ENCODE data around the gene KNTC1. TPM values are rescaled to one million over a fixed set of nuclear protein-coding genes. Genes with fewer than 3 reads are reported as not detected.

KNTC1 gene
- total RNA-seq, 1 donor from 2014 or later: 249 TPM

DNA sequence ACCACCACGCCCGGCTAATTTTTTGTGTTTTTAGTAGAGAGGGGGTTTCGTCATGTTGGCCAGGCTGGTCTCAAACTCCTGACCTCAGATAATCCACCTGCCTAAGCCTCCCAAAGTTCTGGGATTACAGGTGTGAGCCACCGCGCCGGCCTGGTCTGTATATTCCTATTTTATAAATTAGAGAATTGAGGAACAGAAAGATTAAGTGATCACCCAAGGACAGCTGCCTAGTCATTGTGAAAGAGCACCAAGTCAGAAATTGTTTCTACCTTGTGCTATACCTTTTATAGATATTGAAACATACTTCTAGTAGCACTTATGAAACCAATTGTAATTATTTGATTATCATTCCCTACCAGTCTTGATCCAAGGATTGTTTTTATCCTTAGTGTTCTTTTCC, 1.9 kb downstream of the KNTC1 start:
- H3K9ac ChIP-seq: no peak overlapping the region
- H3K4me1 Mint-ChIP-seq: peaks cover 13% of the 10 kb centered on the region
- peaks cover 6% of the 10 kb centered on the region for H3K36me3 ChIP-seq
- no peak overlapping the region for H3K27ac Mint-ChIP-seq
- no peak overlapping the region for H3K27ac ChIP-seq
- no peak for DNase-seq (ENCODE audit: low spot score)
- peaks cover 91% of the 10 kb centered on the region for H3K79me2 ChIP-seq (ENCODE audit: low read depth)
- H3K9me3 ChIP-seq (ENCODE audit: low read depth): no peaks in the 10 kb centered on the region
- H2AFZ ChIP-seq (replicated peaks): no peak overlapping the region
- peak overlapping the region; percentile 92 for H3K4me2 ChIP-seq
- H3K4me3 ChIP-seq: no peak overlapping the region
- H3K9me3 Mint-ChIP-seq: no peaks in the 10 kb centered on the region
- TF ChIP-seq EZH2phosphoT487 (IDR thresholded peaks at IDR 0.05): no peak
- TF ChIP-seq CTCF (IDR thresholded peaks at IDR 0.05): no peak
- no peak for TF ChIP-seq EZH2 (IDR thresholded peaks at IDR 0.05)
- H4K20me1 ChIP-seq (ENCODE audit: low read depth): peaks cover 27% of the 10 kb centered on the region
- H3K27me3 ChIP-seq: no peaks in the 10 kb centered on the region
- peaks cover 9% of the 10 kb centered on the region for H3F3A ChIP-seq (ENCODE audit: low read depth)
- peak overlapping the region; percentile 44 for H3K4me3 Mint-ChIP-seq
- peaks cover 12% of the 10 kb centered on the region for H3K4me1 ChIP-seq
- peaks cover 7% of the 10 kb centered on the region for H3K36me3 Mint-ChIP-seq
- H3K27me3 Mint-ChIP-seq (ENCODE audit: insufficient read depth, low read depth): peaks cover 3% of the 10 kb centered on the region

DNA sequence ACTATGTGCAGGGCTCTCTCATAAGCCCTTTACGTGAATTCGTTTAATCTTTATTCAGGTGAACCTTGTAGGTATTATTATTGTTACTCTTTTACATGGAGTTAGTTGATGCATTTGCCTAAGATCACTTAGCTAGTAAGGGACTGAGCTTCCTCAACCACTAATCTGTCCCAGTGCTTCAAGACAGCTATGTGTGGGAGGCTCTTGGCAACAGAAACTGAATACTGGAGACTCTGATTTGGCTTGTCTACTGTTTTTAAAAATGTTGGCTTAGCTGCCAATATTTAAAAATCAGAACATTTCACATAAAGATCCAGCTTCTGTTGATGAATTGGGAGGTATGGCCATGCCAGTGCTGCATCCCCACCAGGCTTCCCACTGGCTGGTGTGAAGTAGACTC, 6.8 kb downstream of the KNTC1 start:
- H3K4me3 Mint-ChIP-seq: no peak overlapping the region
- no peak overlapping the region for H3K27ac Mint-ChIP-seq
- DNase-seq (ENCODE audit: low spot score): no peak

DNA sequence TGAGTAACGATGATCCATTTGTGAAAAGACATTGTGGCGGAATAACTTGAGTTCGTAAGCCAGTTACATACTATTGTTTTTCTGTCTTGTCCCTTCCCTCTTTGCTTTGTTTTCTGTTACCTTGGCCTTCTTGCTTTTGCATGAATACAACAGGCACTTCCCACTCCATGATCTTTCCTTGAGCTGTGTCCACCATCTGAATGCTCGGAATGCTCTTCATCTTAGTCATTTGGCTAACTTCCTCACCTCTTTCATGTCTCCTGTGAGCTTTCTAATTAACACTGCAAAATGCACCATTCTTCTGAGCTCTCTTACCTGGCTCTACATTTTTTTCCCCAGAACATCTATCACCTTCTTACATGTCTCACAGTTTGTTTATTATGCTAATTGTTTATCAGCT, 10.0 kb downstream of the KNTC1 start:
- Mint-ChIP-seq H3K9me3 (no peaks in the 10 kb centered on the region), H3K4me1 (no peaks in the 10 kb centered on the region), H3K4me3 (no peak overlapping the region), H3K27ac (no peak overlapping the region), H3K27me3 (ENCODE audit: insufficient read depth, low read depth) (no peaks in the 10 kb centered on the region), H3K36me3 (peaks cover 7% of the 10 kb centered on the region)
- TF ChIP-seq EZH2 (IDR thresholded peaks at IDR 0.05) (no peak), CTCF (IDR thresholded peaks at IDR 0.05) (no peak), EZH2phosphoT487 (IDR thresholded peaks at IDR 0.05) (no peak)
- Histone ChIP-seq H4K20me1 (ENCODE audit: low read depth) (peaks cover 11% of the 10 kb centered on the region), H3K79me2 (ENCODE audit: low read depth) (peaks cover 37% of the 10 kb centered on the region), H3K27me3 (no peaks in the 10 kb centered on the region), H3K4me3 (no peak overlapping the region), H3K4me1 (no peaks in the 10 kb centered on the region), H3K9me3 (ENCODE audit: low read depth) (no peaks in the 10 kb centered on the region), H3K9ac (no peak overlapping the region), H3K4me2 (no peak overlapping the region), H3K36me3 (peaks cover 6% of the 10 kb centered on the region), H3F3A (ENCODE audit: low read depth) (no peaks in the 10 kb centered on the region), H3K27ac (no peak overlapping the region), H2AFZ (replicated peaks) (no peak overlapping the region)
- DNase-seq (ENCODE audit: low spot score): no peak

More for the DNA sequence above, 6.8 kb downstream of the KNTC1 start:
- H3K79me2 ChIP-seq (ENCODE audit: low read depth): peaks cover 65% of the 10 kb centered on the region
- H3K9me3 ChIP-seq (ENCODE audit: low read depth): no peaks in the 10 kb centered on the region
- Mint-ChIP-seq H3K36me3 (peaks cover 7% of the 10 kb centered on the region), H3K4me1 (peaks cover 3% of the 10 kb centered on the region), H3K9me3 (no peaks in the 10 kb centered on the region), H3K27me3 (ENCODE audit: insufficient read depth, low read depth) (peaks cover 3% of the 10 kb centered on the region)
- no peak overlapping the region for H3K27ac ChIP-seq
- H3K9ac ChIP-seq: no peak overlapping the region
- no peak overlapping the region for H3K4me2 ChIP-seq
- H3F3A ChIP-seq (ENCODE audit: low read depth): no peaks in the 10 kb centered on the region
- TF ChIP-seq EZH2 (IDR thresholded peaks at IDR 0.05) (no peak), EZH2phosphoT487 (IDR thresholded peaks at IDR 0.05) (no peak), CTCF (IDR thresholded peaks at IDR 0.05) (no peak)
- peaks cover 11% of the 10 kb centered on the region for H4K20me1 ChIP-seq (ENCODE audit: low read depth)
- no peaks in the 10 kb centered on the region for H3K4me1 ChIP-seq
- no peaks in the 10 kb centered on the region for H3K27me3 ChIP-seq
- no peak overlapping the region for H3K4me3 ChIP-seq
- H3K36me3 ChIP-seq: peaks cover 6% of the 10 kb centered on the region
- H2AFZ ChIP-seq (replicated peaks): no peak overlapping the region
